IPS DF 4.7 (cell line): ENCODE data around the gene NSF.
"Not testable (repeated sequence)": the region's sequence is repeated elsewhere in the genome, so short reads cannot be mapped to it uniquely, and the experiment has no call there.

Source experiments
- DNase-seq: peaks from one replicate; pipeline ENCODE4 v3.0.0-alpha.2; 2013; ENCODE audit warnings: low spot score; ENCODE audit errors: extremely low read depth

NSF gene

DNA sequence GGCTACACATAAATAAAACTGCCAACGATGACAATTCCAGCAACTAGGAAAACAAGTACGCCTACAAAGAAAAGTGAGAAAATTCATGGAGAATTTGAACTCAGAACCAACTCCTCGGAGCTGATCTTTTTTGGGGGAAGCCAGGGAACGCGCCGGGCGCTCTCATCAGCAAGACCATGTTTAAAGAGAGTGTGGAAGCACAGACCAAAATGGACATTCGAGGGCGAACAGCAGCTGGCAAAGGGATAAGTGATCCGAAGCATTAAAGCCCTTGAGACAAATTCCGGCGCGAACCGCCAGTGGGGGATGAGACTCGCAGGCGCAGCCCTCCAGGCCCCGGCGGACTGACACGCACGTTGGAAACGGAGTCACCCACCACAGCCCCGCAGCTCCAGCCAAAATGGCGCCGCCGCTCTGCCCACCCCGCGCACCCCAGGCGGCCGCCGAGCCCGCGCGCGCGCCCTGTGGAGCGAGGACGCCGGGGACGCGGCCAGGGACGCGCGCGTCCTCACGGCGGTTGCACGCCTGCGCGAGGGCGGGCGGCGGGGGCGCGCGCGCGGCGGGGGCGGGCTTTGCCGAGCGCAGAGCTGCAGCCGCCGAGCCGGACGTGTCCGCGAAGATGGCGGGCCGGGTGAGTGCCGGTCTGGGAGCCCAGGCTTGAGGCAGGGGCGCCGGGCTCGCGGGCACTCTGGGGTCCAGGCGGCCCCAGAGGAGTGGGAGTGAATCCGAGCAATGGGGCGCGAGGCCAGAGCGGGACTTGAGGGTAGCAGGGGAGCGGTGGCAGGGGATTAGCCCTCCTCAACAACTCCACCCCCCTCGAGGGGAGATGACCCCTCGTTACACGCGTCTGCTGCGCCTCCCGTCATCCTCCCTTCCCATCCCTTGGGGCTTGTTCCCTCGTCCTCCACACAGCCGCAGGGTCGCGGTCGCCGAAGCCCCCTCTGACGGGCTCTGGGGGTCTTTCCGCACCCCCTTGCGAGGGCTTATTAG is at the start of gene NSF:
TSS of gene NSF (plus strand) at position 513 of the 990 bp plus-strand sequence. CDS start at position 620, 107 bp downstream.
- DNase-seq, result not testable (repeated sequence)

DNA sequence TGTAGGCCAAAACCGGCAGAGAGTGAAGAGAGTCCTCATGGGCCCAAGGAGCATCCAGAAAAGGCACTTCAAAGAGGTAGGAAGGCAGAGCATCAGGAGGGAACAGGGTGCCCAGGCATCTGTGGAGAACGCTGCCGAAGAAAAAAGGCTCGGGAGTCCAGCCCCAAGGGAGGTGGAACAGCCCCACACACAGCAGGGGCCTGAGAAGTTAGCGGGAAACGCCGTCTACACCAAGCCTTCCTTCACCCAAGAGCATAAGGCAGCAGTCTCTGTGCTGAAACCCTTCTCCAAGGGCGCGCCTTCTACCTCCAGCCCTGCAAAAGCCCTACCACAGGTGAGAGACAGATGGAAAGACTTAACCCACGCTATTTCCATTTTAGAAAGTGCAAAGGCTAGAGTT is 41.9 kb upstream of the NSF start:
- DNase-seq, result not testable (repeated sequence)

DNA sequence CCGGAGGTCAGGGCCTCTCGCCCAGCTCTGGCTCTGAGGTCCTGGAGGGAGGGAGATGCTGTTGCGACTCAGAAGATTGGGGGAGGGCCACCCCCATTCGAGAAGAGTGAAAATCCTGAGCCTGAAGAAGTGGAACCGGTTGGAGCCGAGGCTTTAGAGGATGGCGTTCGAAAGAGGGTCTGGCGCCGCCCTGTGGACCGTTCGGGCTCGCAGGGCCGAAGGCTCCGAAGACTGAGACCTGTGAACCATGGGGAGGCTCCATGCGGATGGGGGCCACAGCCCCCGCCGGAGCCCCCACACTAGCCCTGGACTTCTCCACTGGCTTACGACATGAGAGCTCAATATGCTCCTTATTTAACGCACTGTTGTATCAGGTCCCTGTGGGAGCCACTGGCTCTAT is 31.3 kb upstream of the NSF start:
- not testable (repeated sequence) for DNase-seq

DNA sequence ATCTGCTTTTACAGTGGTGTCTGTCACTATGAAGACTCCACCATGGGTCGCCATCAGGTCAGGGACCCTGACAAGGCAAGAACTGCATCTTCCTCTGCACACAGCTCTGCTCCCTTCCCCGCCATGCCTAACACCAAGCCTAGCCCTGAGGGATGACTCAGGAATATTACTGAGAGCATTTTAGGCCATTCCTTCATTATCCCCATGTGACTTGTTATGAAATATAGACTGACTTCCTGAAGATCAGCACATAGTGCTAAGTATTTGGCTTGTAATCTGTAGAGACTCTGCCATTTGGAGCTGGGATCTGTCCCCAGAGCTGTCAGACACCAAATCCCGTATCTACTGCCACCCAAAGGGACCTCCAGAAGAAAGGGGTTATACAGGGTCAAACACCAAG is 30.4 kb upstream of the NSF start:
- not testable (repeated sequence) for DNase-seq

DNA sequence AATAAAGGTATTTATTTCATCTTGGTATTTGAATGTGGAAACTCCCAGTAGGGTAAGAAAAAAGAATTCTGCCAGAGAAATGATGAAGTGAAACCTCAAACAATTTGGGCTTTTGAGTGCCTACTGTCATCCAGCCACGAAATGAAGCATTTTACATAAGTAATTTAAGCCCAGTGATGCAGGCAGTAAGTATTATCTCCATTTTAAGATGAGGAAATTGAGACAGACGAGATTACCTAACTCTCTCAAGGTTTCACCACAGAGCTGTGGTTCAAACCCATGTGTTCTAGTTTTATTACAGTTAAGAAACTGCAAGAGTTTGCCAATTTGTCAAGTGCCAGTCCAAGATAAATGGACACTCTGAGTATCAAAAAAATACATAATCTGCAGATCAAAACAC is 24.2 kb upstream of the NSF start:
- DNase-seq, result not testable (repeated sequence)

DNA sequence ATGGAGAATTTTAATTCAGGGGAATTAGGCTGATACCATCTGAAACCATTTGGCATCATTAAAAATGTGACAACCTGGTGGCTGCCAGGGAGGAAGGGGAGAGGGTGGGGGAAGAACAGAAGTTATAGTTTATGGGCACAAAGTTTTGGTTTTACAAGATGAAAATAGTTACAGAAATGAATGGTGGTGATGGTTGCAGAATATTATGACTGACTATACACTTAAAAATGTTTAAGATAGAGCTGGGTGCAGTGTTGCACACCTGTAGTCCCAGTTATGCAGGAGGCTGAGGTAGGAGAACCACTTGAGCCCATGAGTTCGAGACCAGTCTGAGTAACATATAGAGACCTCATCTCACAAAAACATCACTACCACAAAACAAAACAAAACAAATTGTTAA is 23.5 kb upstream of the NSF start:
- DNase-seq, result not testable (repeated sequence)

DNA sequence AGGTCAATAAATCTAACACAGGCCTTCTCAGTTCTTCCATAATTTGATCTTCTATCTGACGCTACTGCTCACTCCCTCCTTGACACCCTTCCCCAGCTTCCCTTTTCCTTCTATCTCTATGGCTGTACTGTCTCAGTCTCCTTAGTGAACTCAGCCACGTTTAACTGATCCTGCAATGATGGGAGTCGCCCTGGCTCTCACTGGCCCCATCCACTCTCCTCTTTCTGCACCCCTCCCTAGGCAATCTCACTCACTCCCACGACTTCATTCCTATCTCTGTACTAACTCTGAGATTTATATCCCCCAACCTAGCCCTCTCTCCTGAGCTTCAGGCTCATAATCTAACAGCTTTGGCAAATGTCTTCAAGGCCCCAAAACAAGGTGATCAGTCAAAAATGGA is 18.7 kb upstream of the NSF start:
- not testable (repeated sequence) for DNase-seq

DNA sequence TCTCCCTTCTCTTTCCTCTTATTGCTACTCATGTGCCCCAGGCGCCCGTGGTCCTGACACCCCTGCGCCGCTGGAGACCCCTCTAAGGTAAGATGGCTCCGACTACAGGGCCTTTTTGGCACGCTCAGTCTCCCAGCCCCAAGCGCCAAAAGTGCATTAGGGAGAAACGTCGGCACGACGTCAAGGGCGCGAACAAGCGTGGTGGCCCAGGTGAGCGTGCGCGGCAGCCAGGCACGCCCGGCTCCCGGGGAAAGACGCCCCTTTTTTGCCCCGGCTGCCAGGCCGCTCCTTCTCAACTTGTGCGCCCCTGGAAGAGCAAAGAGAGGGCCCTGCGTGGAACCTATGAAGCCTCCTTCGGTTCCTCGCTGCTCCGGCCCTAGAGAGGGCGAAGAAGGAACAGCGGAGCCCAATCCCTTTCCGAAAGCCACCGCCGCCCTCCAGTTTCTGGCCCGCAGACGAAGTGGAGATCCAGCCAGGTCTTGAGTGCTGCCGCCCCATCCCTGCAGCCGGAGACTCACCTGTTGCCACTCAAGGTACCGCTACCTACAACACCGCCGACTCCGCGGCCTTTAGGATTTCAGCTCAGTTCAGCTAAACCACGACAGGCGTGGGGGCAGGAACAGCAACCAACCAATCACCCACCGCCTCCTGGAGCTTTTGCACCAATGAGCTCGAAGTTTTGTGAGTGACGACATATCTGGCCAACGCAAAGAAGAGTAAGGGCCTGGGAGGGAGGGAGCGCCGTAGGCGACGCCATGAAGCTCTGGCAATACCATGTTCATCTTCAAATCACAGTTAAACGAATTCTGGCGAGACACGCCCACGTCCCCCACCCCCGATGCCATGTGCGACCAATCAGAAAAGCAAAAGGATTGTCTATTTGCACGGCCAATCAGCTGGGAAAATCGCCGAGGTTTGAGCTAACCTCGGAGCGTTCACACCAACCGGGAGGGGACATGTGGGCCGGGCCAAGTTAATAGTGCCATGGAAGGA is 11.1 kb upstream of the NSF start, which contains the start of gene ARL17A:
TSS of gene ARL17A (minus strand) at position 609 of the 993 bp plus-strand sequence. CDS start 3,369 bp downstream, outside the sequence.
- not testable (repeated sequence) for DNase-seq

DNA sequence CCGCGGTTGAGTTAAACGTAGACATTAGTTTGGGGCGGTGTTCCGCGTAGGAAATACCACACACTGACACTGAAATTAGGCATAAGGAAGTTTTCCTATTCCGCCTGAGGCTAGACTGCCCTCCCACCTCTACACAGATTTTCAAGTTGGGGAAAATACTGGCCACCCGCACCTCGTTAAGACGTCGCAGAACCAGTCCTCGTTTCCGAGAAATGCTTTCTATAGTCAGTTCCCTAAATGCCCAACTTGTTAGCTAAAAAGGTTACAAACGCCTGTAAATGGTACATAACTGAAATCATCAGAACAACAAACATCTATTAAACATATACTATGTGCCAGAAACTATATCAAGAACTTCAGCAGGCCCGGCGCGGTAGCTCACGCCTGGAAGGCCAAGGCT is 10.4 kb upstream of the NSF start:
- not testable (repeated sequence) for DNase-seq

DNA sequence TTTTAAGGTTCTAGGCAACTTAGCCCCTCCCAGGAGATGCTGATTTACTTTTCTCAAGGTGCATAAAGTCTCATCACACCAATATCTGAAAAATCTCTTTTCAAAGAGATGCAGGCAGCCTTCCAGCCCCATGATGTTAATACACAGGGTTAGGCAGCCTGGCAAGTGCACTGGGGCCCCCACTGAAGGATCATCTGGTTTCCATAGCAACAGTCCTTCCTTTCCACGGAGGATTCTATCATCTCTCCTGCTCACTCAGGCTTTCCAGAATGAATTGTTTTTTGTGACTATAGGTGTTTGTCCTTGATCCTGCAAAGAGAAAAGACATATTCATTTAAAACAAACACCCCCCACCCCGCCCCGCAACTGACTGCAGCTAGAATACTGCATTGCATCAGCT is 5.0 kb upstream of the NSF start:
- not testable (repeated sequence) for DNase-seq

DNA sequence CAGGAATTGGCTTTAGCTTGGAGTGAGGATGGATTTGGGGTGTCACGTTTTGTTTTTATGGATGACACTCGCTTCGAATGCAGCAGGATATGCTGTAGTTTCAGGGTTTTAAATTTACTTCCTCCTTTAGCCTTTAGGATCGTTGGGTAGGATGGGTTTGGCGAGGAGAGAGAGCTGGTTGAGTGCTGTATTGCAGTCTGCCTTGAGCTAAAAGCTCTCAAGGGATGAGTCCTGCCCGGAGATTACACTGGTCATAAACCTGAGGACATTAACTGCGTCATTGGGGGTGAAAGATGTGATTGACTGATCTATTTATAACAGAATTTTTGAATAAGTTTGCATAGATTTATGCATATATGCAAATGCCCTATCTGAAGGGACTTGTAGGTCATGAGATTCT is 863 bp downstream of the NSF start:
- DNase-seq, result not testable (repeated sequence)

DNA sequence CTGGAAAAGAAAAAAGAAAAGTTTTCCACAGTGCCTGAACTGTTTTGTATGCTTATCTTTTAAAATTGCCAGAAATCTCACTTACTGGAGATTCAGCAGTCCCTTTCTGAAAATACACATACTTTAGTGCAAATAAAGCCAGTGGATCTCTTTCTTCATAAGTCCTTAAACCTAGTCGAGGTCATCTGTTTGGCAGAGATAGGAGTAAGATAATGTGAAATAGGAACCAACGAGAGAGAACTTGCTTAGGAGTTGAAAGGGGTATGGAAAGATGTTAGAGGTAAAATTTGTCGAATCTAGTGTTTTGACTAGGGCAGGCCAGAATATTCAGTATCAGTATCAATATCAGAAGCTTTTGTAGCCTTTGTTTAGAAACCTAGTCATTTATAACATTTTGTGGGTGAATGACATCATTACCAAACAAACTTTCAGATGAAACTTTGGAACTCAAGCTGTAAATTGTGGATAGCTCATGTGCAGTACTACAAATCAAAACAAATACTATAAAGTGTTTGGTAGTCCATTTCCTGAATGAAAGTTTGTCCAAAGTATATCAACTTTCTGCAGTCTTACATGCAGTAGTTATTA is 8.0 kb downstream of the NSF start:
- not testable (repeated sequence) for DNase-seq

DNA sequence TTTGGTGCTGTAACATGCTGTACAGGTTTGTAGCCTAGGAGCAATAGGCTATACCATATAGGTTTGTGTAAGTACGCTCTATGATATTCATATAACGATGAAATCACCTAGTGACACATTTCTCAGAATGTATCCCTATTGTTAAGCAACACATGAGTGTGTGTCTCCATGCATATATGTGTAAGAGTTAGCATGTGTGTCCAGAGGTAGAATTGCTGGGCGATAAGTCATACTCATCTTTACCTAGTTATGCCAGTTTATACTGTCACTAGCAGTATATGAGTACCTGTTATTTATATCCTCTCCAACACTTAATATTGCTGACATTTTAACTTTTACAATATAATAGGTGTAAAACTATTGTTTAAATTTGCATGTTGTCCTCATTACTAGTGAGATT is 10.3 kb downstream of the NSF start:
- not testable (repeated sequence) for DNase-seq

DNA sequence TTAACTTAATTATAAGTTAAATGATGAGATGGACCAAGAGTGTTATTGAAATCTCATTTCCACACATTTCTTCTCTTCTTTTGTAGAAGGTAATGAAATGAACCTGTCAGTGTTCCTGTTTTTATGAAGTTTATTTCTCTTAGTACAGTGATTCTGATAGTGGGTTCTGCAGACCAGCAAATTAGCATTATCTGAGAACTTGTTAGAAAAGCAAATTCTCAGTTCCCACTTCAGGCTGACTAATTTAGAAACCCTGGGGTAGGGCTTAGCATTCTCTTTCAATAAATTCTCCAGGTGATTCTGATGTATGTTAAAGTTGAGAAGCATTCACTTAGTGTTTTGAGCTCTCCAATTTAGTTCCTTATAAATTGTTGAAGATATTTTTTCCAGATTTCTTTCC is 12.7 kb downstream of the NSF start:
- DNase-seq, result not testable (repeated sequence)

DNA sequence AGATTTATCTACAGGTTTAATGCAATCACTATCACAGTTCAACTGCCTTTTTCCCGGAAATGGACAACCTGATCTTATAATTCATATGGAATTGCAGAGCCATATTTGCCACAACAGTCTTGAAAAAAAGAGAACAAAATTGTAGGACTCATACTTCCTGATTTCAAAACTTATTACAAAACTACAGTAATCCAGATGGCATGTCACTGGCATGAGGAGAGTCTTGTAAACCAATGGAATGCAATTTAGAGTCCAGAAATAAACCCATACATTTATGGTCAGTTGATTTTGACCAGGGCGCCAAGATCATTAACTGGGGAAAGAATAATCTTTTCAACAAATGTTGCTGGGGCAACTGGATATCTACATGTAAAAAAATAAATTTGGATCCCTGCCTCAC is 20.8 kb downstream of the NSF start:
- DNase-seq, result not testable (repeated sequence)

DNA sequence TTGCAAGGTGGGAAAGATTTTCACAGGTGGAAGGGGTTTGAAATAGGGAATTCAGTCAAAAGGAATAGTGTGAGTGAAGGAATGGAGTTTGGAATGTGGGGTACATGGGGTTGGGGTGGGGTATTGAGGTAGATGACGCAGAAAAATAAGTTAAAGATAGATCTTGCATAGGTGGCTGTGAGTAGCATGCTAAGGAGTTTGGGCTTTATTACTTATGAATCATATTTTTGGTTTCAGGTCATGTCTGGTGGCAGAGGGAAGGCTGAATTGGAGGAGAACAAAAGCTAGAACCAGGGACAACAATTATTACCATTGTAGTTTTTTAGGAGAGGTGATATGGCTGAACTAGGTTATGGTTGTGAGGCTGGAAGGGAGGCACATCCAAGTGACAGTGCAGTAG is 23.4 kb downstream of the NSF start:
- not testable (repeated sequence) for DNase-seq

DNA sequence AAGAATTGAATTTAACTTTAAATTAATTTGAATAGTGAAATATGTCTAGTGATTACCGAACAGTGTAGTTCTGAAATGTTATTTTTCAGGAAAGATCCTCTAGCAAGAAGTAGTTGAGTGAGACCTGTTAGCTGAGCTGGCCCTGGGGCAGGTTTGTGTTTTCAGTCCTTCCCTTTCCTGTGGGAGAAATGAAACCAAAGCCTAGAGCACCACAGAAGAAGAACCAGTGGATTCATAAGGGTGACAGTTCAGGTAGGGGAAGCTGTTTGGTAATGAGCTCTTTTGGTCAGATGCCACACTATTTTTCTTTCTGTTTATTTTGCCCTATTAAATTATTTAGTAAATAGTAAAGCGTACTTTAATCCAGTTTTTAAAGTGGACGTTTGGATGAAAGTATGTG is 26.7 kb downstream of the NSF start:
- not testable (repeated sequence) for DNase-seq

DNA sequence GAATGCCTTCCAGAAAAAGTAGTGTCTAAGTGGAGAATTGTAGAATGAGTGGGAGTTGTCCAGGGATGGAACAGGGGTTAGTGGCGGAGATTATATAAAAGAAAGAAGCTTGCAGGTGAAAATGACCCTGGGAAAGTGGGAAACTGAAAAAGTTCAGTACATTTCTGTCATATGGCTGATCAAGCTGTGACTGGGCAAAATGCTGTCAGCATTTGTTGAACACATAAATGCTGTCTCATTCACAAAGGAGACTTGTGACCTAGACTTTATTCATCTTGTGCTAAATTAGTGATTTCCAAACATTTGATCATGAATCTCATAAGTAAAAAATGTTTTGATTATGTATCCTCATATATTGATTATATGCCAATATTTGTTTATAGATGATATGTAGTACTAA is 28.5 kb downstream of the NSF start:
- not testable (repeated sequence) for DNase-seq

DNA sequence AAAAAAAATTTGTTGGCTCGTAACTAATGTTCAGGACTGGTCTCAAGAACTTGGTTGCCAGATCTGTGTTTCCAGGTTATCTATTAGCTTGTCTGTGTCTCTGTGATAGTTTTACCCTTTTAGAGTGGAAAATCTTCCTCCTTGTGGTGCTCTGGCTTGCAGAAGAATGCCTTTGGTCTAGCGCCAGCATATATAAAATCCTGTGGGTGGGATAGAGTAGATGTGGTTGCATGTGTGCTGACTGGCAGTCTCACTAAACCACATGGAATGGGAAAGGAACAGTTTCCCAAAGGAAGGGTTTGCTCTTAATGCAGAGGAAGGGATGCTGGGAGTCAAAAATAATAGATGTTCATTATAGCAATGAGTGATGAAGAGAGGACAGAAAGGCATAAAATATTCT is 33.3 kb downstream of the NSF start:
- DNase-seq, result not testable (repeated sequence)

DNA sequence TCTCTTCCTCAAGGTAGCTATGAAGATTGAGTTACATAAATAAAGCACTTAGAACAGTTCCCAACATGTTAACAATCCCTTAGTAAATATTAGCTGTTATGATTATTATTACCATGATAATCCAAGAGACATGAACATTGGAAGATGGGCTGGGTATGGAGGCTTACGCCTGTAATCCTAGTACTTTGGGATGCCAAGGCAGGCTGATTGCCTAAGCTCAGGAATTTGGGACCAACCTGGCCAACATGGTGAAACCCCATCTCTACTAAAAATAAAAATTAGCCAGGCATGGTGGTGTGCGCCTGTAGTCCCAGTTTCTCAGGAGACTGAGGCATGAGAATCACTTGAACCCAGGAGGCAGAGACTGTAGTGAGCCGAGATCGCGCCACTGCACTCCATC is 34.3 kb downstream of the NSF start:
- not testable (repeated sequence) for DNase-seq

DNA sequence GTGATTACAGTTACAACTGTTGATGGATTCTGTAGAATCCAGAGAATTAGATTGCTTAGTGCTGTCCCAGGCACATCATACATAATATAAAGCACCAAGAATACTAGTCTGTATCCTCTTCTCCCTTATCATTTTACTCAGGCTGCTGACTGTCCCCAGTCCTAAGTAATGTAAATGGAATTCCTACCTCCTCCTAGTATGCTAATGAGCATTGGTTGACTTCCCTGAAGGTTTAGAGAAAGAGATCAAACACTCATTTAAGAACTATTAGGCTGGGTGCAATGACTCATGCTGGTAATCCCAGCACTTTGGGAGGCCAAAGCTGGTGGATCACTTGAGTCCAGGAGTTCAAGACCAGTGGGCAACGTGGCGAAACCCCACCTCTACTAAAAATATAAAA is 37.0 kb downstream of the NSF start:
- DNase-seq, result not testable (repeated sequence)
